ENCODE data around the gene SHANK2. TPM values are rescaled to one million over a fixed set of nuclear protein-coding genes. Genes with fewer than 3 reads are reported as not detected.

Gene SHANK2
- total RNA-seq, 1 experiment from 2014 or later: 23.8 TPM

DNA sequence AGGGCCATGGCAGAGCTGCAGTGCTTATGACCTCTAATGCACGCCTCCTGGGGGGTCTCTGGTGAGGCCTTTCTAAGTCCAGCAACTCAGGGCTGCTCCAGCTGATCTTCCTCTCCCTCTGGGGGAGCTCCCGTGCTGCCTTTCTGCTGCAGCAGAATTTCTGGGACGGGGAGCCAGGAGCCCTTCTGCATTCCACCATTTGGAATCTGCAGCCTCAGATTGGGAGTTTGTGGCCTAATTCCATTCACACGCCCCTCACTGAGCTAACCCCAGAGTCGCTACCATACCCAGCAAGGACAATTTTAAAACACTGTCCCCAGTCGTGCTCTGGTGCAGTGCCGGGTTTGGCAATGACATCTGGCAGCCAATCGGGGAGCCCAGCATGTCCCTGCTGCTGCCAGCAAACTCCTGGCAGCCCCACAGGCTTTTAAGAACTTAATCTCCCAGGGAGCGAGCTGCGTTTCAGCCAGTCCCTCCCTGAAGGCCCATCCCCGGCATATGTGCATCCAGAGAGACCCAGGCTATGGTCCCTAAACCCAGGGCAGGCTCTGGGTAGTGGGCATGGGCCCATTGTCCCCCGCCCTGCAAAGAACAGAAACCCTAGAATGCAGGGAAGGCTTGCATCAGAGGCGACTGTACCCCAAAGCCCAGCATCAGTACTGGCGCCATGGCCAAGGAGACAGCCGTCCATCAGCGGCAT is 4.7 kb downstream of the SHANK2 start:
- Histone ChIP-seq H3K9ac (ENCODE audit: extremely low read depth, insufficient read length, low read length) (no peak overlapping the region), H3K56ac (ENCODE audit: insufficient read length, low read depth, low read length) (no peak overlapping the region), H3K79me2 (ENCODE audit: insufficient read depth, low read length) (peaks cover 20% of the 10 kb centered on the region; the same call in 1 of the 2 replicates), H2BK20ac (ENCODE audit: low read depth, low read length, poor library complexity, severe bottlenecking) (no peak overlapping the region), H4K91ac (ENCODE audit: insufficient read length, low read depth, low read length) (no peak overlapping the region), H3K79me1 (ENCODE audit: insufficient read depth, low read depth, low read length, poor library complexity, severe bottlenecking) (peaks cover 3% of the 10 kb centered on the region), H3K4ac (ENCODE audit: low read depth, low read length) (no peak overlapping the region), H2BK120ac (ENCODE audit: low read depth, low read length, poor library complexity, severe bottlenecking) (no peak overlapping the region), H3K4me2 (ENCODE audit: insufficient read depth, insufficient read length, low read length) (no peak overlapping the region), H3T11ph (ENCODE audit: low read length) (no peak overlapping the region), H2BK12ac (ENCODE audit: insufficient read length, low read depth, low read length) (peak overlapping the region; percentile 77), H4K20me1 (ENCODE audit: control insufficient read depth, insufficient read depth, insufficient read length) (no peaks in the 10 kb centered on the region), H2BK15ac (ENCODE audit: low read depth, low read length) (no peak overlapping the region), H3K14ac (ENCODE audit: insufficient read depth, low read length) (no peak overlapping the region), H3K27ac (ENCODE audit: insufficient read length, low read depth, low read length) (peak overlapping the region; percentile 56), H3K18ac (ENCODE audit: insufficient read length, low read depth, low read length) (peak overlapping the region; percentile 2), H2AK5ac (ENCODE audit: insufficient read length, low read length) (no peak overlapping the region), H2BK5ac (ENCODE audit: insufficient read length, low read length) (no peak overlapping the region), H4K8ac (replicated peaks; ENCODE audit: insufficient read length, low read depth, low read length) (no peak overlapping the region), H4K5ac (ENCODE audit: insufficient read length, low read depth, low read length) (no peak overlapping the region), H3K9me3 (ENCODE audit: control insufficient read depth, low read depth, low read length) (no peaks in the 10 kb centered on the region), H3K27me3 (ENCODE audit: insufficient read depth, low read length) (no peaks in the 10 kb centered on the region), H2AFZ (ENCODE audit: low read length) (no peak overlapping the region), H3K4me1 (ENCODE audit: insufficient read depth, low read length) (peaks cover 20% of the 10 kb centered on the region), H3K23ac (ENCODE audit: insufficient read length, low read depth, low read length) (no peak overlapping the region), H3K23me2 (ENCODE audit: insufficient read length, low read depth, low read length, poor library complexity, severe bottlenecking) (peaks cover 15% of the 10 kb centered on the region)
- H3K4me3 Mint-ChIP-seq: peak overlapping the region; percentile 35 to 56; a peak in 3 of 5 replicates
- no CpG with 5 or more reads among the region's 16 CpGs for WGBS (ENCODE audit: extremely low coverage, insufficient read length, low lambda C conversion rate)
- peak; percentile 74 for DNase-seq
- peak overlapping the region; percentile 86 to 100 (median 98) for H3K27ac Mint-ChIP-seq
- no peaks in the 10 kb centered on the region for H3K9me3 Mint-ChIP-seq
- peaks cover 0 to 5% (median under 1%) of the 10 kb centered on the region in 3 experiments; a peak in 5 of 7 replicates for H3K36me3 Mint-ChIP-seq (ENCODE audit: insufficient read depth in 1 of 3, low read depth in 3 of 3)
- H3K27me3 Mint-ChIP-seq (ENCODE audit: low read depth): peaks cover 13% of the 10 kb centered on the region
- TF ChIP-seq, protein P1, sequence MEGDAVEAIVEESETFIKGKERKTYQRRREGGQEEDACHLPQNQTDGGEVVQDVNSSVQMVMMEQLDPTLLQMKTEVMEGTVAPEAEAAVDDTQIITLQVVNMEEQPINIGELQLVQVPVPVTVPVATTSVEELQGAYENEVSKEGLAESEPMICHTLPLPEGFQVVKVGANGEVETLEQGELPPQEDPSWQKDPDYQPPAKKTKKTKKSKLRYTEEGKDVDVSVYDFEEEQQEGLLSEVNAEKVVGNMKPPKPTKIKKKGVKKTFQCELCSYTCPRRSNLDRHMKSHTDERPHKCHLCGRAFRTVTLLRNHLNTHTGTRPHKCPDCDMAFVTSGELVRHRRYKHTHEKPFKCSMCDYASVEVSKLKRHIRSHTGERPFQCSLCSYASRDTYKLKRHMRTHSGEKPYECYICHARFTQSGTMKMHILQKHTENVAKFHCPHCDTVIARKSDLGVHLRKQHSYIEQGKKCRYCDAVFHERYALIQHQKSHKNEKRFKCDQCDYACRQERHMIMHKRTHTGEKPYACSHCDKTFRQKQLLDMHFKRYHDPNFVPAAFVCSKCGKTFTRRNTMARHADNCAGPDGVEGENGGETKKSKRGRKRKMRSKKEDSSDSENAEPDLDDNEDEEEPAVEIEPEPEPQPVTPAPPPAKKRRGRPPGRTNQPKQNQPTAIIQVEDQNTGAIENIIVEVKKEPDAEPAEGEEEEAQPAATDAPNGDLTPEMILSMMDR (conservative IDR thresholded peaks at IDR 0.05): no peak
- peaks cover 71 to 75% of the 10 kb centered on the region in 2 experiments for H3K4me1 Mint-ChIP-seq

All from H9 (cell line).